HG03565 (cell line): Measurements from ENCODE around the gene ORM2.
"Not testable (repeated sequence)": the region's sequence is repeated elsewhere in the genome, so short reads cannot be mapped to it uniquely, and the experiment has no call there.

Experiments
- ATAC-seq: cut with Tn5 transposase; IDR thresholded peaks from one replicate; pipeline ENCODE4 v1.9.1; 2021; ENCODE audit warnings: mild to moderate bottlenecking, moderate library complexity; ENCODE audit not compliant: unreplicated experiment

The ORM2 gene

DNA sequence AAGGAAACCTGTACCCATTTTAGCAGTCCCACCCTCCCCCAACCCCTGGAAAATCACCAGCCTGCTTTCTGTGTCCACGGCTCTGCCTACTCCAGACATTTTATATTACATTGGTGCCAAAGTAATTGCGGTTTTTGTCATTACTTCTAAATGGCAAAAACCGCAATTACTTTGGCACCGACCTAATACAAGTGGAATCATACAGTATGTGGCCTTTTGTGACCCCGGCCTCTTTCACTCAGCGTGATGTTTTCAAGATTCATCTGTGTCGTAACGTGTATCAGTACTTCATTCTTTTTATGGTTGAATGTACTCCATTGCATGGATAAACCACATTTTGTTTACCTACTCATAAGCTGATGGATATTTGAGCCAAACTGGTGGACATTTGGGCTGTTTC is 16.5 kb upstream of the ORM2 start:
- no peak for ATAC-seq

DNA sequence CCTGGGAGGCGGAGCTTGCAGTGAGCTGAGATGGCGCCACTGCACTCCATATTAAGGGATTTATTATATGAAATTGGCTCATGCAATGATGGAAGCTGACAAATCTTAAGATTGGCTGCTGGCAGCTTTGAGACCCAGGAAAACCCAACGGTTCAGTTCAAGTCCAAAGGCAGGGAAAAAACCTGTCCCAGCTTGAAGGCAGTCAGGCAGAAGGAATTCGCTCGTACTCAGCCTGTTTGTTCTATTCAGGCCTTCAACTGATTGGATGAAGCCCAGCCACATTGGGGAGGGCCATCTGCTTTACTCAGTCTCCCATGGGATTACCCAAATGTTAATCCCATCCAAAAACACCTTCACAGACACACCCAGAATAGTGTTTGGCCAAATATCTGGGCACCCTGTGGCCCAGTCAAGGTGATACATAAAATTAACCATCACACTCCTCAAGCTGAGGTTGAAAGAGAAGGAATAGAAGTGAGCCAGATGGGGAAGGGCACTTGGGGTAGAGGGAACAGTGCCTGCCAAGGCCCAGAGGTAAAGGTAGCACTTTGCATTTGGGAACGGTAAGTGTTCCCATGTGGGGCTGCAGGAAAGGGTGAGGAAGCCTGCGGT is 15.3 kb upstream of the ORM2 start:
- no peak for ATAC-seq

DNA sequence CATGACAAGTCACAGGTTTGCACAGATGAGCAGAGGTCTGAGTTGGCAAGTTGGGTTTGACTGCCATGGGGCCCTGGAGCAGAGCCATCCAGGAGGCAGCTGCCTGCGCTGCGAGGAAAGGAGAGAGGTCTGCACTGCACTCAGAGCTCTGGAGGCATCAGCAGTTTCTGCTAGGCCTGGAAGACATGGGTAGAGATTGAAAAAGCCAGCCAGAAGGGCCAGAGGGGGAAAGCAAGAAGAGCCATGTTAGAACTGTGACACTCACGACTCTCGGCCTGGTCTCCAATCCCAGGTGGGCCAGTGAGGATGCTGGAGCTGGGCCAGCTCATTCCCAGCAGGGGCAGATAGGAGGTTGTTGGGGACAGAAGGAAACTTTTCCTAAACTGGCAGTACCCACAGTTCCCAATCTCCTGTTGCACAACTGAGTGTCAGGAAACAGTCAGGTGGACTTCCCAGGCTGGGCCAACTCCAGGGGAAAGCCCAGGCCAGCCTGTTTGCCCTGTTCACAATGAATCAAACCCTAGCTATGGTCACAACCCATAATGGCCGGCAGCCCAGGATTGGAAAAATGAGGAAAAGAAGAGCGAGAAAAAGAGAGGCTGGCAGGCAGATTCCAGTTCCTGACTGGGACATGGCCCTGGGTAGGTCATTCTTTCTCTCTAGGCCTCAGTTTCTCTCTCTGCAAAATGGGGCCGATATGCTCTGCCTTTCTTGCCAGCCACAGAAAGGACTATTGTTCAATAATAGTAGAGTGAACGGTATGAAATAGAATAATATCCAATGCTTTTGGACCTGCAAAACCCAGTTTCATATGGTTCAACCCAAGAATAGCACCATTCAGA is 14.6 kb upstream of the ORM2 start:
- ATAC-seq, result no peak

DNA sequence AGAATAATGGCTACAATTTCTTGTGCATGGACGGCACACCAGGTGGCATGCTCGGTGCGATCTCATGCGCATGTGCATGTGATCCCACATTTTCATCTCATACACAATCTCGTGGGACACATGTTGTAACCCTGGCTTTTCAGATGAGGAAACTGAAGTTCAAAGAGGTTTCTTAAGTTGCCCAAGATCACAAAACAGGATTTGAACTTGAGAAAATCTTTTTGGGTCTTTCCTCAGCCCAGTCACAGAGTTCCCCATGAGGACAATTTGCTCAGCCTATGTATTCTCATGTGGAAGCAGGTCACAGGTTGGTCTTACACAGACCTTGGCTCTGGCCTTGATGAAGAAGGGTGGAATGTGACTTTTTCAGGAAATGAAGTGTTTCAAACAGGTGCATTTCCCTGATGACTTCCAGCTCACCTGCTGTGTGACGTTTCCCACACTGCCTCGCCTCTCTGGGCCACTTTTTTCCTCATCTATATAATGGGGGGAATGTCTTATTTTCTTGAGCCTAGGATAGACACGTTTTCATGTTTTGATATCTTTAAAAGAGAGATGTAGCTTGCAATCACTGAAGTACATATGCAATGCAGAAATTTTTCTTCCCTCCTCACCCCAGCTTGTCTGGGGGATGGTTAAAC is 13.8 kb upstream of the ORM2 start:
- no peak for ATAC-seq

DNA sequence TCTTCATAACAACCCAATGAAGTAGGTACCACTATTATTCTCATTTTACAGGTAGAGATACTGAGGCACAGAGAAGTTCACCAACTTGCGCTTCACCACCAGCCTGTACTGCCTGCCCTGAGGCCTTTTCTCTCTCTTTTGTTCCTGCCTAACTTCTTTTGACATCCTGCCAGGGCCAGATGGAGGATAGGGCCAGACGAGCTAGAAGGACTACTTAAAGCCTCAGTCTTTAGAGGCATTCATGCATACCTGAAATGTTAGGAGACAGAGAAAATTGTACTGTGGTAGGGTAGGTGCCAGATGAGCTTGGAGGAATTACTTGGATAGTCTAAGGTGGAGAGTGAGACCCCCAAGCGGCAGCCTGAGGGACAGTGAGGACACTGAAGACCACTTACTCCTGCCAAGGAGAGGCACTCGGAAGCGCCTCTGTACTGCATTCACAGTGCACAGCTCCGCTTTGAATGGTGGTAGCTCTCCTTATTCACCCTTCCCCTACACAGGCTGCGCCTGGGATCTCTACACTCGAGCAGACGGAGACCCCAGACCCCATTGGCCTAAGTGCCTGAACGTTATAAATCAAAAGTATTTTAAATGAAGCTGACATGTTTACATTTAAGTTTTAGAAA is 13.0 kb upstream of the ORM2 start:
- no peak for ATAC-seq

DNA sequence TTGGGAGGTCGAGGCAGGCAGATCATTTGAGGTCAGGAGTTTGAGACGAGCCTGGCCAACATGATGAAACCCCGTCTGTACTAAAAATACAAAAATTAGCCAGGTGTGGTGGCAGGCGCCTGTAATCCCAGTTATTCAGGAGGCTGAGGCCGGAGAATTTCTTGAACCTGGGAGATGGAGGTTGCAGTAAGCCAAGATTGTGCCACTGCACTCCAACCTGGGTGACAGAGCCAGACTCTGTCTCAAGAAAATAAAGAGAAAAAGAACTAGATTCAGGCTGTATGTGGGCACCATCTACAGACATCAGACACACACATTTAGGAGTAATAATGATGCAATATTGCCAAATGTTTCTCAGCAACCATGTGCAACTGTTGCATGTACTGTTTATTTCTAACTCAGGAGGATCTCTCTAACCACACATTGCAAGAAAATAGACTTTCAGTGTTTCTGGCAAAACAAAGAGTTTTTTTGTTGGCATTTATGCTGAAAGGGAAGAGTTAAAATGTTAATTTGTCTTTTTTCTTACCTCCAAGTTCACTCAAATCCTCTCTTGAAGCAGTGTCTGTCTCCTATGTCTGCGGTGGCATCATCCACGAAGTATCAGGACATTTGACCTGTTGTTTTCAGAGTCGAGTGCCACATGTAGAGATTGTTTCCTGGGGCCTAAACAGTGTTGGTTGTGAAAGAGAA is 11.9 kb upstream of the ORM2 start:
- no peak for ATAC-seq

DNA sequence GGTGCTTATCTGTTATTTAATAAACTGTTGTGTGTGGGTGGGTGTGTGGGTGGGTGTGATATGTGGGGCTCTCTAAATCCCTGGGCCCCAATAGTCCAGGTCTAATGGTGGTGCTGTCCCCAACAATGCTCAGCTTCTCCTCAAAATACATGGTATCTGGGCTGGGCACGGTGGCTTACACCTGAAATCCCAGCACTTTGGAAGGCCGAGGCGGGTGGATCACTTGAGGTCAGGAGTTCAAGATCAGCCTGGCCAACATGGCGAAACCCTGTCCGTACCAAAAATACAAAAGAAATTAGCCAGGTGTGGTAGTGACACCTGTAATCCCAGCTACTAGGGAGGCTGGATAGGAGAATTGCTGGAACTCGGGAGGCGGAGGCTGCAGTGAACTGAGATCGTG is 11.3 kb upstream of the ORM2 start:
- ATAC-seq, result no peak

DNA sequence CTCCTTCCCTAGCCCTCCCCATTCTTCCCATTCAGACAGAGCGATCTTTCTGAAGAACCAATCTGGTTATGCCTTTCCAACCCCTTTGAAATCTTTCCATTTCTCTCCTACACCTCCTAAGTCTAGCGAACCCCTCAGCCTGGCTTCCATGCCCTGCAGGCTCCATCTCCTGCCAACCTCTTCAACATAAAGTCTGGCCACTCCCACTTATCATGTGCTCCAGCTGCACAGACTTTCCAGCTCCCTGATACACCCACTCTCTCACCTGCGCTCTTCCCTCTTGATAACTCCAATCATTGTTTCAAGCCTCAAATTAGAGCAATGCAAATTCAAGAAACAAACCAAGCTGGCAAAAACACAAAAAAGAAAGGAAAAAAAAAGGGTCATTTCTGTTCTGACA is 10.5 kb upstream of the ORM2 start:
- no peak for ATAC-seq

DNA sequence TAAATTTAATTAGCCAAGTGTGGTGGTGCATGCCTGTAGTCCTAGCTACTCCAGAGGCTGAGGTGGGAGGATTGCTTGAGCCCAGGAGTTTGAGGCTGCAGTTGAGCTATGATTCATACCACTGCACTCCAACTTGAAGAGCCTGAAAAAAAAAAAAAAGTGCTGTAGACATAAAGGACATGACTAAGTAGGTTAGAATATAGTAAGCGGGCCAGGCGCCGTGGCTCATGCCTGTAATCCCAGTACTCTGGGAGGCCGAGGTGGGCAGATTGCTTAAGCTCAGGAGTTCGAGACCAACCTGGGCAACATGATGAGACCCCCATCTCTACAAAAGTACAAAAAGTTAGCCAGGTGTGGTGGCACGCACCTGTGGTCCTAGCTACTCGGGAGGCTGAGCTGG is 9.0 kb upstream of the ORM2 start:
- not testable (repeated sequence) for ATAC-seq

DNA sequence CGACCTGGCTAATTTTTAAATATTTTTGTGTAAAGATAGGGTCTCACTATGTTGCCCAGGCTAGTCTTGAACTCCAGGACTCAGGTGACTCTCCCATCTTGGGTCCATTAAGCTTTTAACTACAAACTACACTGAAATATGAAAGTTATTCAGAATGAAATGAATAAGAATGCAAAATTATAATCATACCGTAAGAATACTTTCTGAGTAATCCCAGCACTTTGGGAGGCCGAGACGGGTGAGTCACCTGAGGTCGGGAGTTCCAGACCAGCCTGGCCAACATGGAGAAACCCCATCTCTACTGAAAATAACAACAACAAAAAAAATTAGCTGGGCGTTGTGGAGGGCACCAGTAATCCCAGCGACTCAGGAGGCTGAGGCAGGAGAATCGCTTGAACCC is 7.9 kb upstream of the ORM2 start:
- no peak for ATAC-seq

DNA sequence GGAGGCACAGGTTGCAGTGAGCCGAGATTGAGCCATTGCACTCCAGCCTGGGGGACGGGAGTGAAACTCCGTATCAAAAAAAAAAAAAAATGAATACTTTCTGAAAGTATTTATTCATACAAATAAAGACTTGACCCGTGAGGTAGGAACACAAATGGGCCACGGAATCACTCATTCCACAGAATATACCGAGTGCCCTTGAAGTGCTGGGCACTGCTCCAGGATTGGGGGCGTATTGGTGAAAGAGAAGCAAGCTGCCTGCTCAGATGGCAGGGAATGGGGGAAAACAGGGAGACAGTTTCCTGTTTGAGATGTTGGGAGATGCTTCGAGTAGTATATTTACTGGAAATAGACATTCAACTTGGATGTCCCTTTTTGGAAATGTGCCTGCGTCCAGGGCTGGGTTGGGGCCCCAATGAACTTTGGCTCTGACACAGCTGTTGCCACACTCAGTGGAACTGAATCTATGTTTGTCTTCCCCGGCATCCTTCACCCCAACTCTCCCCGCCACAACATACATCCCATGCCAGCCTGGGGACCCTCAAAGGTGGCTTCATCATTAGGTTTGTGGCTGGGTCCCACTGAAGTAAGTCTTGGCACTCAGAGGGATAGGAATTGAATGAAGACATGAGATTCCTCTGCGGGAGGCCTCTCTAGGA is 7.4 kb upstream of the ORM2 start:
- not testable (repeated sequence) for ATAC-seq

DNA sequence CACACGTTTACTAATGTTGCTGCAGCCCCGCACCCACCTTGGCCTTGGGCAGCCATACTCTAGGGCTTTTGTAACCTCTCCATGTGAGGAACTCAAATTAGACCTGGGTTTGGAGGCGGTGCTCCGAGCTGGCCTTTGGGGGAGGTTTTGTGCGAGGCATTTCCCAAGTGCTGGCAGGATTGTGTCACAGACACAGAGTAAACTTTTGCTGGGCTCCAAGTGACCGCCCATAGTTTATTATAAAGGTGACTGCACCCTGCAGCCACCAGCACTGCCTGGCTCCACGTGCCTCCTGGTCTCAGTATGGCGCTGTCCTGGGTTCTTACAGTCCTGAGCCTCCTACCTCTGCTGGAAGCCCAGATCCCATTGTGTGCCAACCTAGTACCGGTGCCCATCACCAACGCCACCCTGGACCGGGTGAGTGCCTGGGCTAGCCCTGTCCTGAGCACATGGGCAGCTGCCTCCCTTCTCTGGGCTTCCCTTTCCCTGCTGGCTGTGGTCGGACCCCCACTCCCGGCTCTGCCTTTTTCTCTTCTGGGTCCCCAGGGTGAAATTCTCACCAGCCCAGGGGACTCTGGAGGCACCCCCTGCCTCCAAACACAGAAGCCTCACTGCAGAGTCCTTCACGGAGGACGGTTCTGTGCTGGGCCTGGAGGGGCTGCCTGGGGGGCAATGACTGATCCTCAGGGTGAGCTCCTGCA is 6.7 kb upstream of the ORM2 start, which contains the start of gene ORM1:
TSS of gene ORM1 (plus strand) at position 268 of the 701 bp plus-strand sequence. CDS start at position 304, 36 bp downstream.
- ATAC-seq, result not testable (repeated sequence)

DNA sequence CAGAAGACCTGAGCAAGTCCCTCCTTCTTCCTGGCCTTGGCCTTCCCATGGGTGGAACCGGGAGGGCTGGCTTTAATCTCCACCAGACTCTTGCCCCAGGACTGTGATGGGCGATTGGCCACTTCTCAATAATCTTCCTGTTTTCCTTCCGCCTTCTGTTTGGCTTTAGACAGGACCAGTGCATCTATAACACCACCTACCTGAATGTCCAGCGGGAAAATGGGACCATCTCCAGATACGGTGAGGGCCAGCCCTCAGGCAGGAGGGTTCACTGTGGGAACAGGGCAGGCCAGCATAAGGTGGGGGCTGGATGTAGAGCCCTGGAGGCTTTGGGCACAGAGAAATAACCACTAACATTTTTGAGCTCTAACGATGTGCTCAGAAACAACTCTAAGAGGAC is 5.8 kb upstream of the ORM2 start:
- not testable (repeated sequence) for ATAC-seq

DNA sequence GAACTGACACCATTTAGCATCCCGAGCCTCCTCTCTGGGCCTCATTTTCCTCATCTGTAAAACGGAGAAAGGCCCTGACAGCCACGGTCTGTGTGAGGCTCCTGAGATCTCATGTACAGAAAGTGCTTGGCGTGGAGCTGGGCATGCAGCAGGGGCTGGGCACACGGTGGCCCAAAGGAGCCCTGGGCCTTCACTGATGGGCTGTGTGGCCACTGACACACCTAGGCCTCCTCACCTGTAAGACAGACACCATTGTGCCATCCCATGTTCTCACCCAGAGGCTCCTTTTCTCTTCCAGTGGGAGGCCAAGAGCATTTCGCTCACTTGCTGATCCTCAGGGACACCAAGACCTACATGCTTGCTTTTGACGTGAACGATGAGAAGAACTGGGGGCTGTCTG is 5.2 kb upstream of the ORM2 start:
- no peak for ATAC-seq

DNA sequence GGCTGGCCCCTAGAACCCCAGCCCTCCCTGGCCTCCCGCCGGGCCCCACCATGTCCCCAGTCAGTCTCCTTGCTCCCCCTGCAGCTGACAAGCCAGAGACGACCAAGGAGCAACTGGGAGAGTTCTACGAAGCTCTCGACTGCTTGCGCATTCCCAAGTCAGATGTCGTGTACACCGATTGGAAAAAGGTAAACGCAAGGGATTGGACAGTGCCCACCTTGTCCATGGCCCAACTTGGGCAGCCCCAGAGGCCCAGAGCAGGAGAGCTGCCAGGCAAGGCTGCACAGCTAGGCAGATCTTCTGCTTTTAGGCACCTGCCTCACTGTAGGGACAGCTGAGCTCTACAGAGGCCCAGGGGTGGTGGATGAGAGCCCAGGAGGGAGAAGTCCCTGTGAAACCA is 4.7 kb upstream of the ORM2 start:
- not testable (repeated sequence) for ATAC-seq

DNA sequence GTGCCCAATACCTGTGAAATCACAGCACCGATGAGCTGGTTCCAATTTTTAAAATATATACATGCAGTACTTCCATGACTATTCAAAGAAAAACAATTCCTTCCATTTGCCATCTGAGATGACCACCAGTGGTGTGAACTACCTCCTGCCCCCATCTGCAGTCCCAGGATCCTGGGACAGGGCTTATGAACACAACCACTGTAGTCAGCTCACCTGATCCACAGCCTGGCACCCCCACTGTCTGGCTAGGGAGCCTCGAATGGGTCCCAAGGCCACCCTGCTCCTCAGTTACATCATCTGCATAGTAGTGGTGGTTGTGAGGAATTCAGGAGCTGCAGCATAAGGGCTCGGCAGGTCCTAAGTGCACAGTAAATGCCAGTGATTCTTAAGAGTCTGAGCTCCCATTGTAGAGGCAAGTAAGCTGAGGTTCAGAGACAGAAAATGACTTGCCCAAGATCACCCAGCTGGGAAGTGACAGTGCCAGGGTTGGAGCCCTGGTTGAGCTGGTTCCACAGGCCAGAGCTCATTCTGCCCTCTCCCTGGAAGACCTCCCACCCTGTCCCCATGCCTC is 3.9 kb upstream of the ORM2 start:
- ATAC-seq, result not testable (repeated sequence)

DNA sequence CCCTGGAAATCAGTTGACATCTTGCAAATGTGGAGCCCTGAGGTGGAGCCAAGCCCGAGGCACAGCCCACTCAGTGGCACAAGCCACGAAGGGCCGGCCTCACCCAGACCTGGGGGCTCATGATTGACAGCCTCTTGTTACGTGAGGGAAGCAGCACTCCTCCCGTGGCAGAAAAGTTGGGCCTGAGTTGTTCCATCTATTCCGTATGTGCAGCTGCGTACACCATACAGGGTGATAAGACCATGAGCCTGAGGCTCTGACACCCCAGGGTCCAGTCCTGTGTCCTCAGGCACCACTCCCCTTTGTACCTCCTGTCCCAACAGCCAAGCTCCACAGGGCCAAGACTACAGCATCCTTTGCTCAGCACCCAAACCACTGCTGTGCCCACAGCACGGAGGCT is 1.9 kb upstream of the ORM2 start:
- ATAC-seq, result no peak

DNA sequence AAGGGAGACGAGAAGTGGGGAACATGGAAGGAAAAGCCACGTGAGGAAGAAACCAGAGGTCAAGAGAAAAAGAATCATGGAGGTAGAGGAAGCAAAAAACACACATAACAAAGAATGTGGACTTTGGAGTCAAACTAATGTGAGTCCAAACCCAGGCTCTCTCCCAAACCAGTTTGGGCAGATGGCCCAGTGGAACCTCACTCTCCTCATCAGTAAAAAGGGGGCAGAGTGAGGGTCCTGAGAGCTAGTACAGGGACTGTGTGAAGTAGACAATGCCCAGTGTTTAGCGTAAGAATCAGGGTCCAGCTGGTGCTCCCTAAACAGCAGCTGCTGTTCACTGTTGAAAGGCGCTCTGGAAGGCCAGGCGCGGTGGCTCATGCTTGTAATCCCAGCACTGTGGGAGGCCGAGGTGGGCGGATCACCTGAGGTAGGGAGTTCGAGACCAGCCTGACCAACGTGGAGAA is 1.3 kb upstream of the ORM2 start:
- not testable (repeated sequence) for ATAC-seq

DNA sequence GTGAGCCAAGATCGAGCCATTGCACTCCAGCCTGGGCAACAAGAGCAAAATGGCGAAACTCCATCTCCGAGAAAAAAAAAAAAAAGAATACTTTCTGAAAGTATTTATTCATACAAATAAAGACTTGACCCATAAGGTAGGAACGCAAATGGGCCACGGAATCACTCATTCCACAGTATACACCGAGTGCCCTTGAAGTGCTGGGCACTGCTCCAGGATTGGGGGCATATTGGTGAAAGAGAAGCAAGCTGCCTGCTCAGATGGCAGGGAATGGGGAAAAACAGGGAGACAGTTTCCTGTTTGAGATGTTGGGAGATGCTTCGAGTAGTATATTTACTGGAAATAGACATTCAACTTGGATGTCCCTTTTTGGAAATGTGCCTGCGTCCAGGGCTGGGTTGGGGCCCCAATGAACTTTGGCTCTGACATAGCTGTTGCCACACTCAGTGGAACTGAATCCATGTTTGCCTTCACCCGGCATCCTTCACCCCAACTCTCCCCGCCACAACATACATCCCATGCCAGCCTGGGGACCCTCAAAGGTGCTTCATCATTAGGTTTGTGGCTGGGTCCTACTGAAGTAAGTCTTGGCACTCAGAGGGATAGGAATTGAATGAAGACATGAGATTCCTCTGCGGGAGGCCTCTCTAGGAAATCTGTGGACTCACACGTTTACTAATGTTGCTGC is 588 bp upstream of the ORM2 start:
- ATAC-seq, result not testable (repeated sequence)
